ENCODE data around the gene SLC12A9.

Gene SLC12A9

GRCh38 chr7:100823140-100823525 is 29.4 kb upstream of the SLC12A9 start:
- no peak for TF ChIP-seq GATA2 (IDR thresholded peaks at IDR 0.05; ENCODE audit: low read depth, low read length)
- TF ChIP-seq GATA3 (IDR thresholded peaks at IDR 0.05; ENCODE audit: low read depth, low read length): no peak

GRCh38 chr7:100823534-100823933 is 29.0 kb upstream of the SLC12A9 start:
- TF ChIP-seq GATA2 (IDR thresholded peaks at IDR 0.05; ENCODE audit: low read depth, low read length) (no peak), GATA3 (IDR thresholded peaks at IDR 0.05; ENCODE audit: low read depth, low read length) (no peak)

- TF ChIP-seq GATA3 (IDR thresholded peaks at IDR 0.05; ENCODE audit: low read depth, low read length) (no peak), GATA2 (IDR thresholded peaks at IDR 0.05; ENCODE audit: low read depth, low read length) (no peak)
Measured at GRCh38 chr7:100824499-100825214, 27.9 kb upstream of the SLC12A9 start.

GRCh38 chr7:100825215-100825671 is 27.3 kb upstream of the SLC12A9 start:
- TF ChIP-seq GATA3 (IDR thresholded peaks at IDR 0.05; ENCODE audit: low read depth, low read length) (no peak), GATA2 (IDR thresholded peaks at IDR 0.05; ENCODE audit: low read depth, low read length) (no peak)

GRCh38 chr7:100825751-100826513 is 26.6 kb upstream of the SLC12A9 start:
- TF ChIP-seq GATA3 (IDR thresholded peaks at IDR 0.05; ENCODE audit: low read depth, low read length) (no peak), GATA2 (IDR thresholded peaks at IDR 0.05; ENCODE audit: low read depth, low read length) (no peak)

GRCh38 chr7:100826514-100827329 is 25.8 kb upstream of the SLC12A9 start:
- TF ChIP-seq GATA3 (IDR thresholded peaks at IDR 0.05; ENCODE audit: low read depth, low read length) (no peak), GATA2 (IDR thresholded peaks at IDR 0.05; ENCODE audit: low read depth, low read length) (no peak)

GRCh38 chr7:100827330-100828226 is 24.9 kb upstream of the SLC12A9 start, which contains the start of gene EPHB4:
EPHB4 (minus strand) TSS chr7:100827523; CDS start chr7:100827030, 493 bp downstream.
- TF ChIP-seq GATA2 (IDR thresholded peaks at IDR 0.05; ENCODE audit: low read depth, low read length) (no peak), GATA3 (IDR thresholded peaks at IDR 0.05; ENCODE audit: low read depth, low read length) (no peak)

- no peak for TF ChIP-seq GATA2 (IDR thresholded peaks at IDR 0.05; ENCODE audit: low read depth, low read length)
Measured at GRCh38 chr7:100829150-100829716, 23.3 kb upstream of the SLC12A9 start.

GRCh38 chr7:100830396-100830795 is 22.1 kb upstream of the SLC12A9 start:
- TF ChIP-seq GATA2 (IDR thresholded peaks at IDR 0.05; ENCODE audit: low read depth, low read length) (no peak), GATA3 (IDR thresholded peaks at IDR 0.05; ENCODE audit: low read depth, low read length) (no peak)

- TF ChIP-seq GATA2 (IDR thresholded peaks at IDR 0.05; ENCODE audit: low read depth, low read length): no peak
- TF ChIP-seq GATA3 (IDR thresholded peaks at IDR 0.05; ENCODE audit: low read depth, low read length): no peak
Measured at GRCh38 chr7:100832281-100832633, 20.3 kb upstream of the SLC12A9 start.

GRCh38 chr7:100835903-100836811 is 16.4 kb upstream of the SLC12A9 start:
- no peak for TF ChIP-seq GATA2 (IDR thresholded peaks at IDR 0.05; ENCODE audit: low read depth, low read length)
- TF ChIP-seq GATA3 (IDR thresholded peaks at IDR 0.05; ENCODE audit: low read depth, low read length): no peak

GRCh38 chr7:100836812-100837098 is 15.8 kb upstream of the SLC12A9 start:
- TF ChIP-seq GATA3 (IDR thresholded peaks at IDR 0.05; ENCODE audit: low read depth, low read length) (no peak), GATA2 (IDR thresholded peaks at IDR 0.05; ENCODE audit: low read depth, low read length) (no peak)

Measured in SH-SY5Y (cell line).